ENCODE data around the gene FCN1.
A peak's percentile ranks its signal among the peaks of the same experiment; 100 is the strongest.

FCN1 gene

GRCh38 chr9:134870746-134871662, 46.7 kb downstream of the FCN1 start:
- no peaks in the 10 kb centered on the region for H3K79me2 ChIP-seq (ENCODE audit: insufficient read depth, low read length)
- H4K20me1 ChIP-seq (ENCODE audit: low read depth, low read length): no peaks in the 10 kb centered on the region
- H3K27ac ChIP-seq (ENCODE audit: low read depth, low read length): no peak overlapping the region
- no peak for TF ChIP-seq EZH2phosphoT487 (conservative IDR thresholded peaks at IDR 0.05; ENCODE audit: low read length)
- TF ChIP-seq CTCF (IDR thresholded peaks at IDR 0.05; ENCODE audit: insufficient read depth, low read length, poor library complexity, severe bottlenecking): no peak
- no peak overlapping the region for H2AFZ ChIP-seq (ENCODE audit: low read depth, low read length, severe bottlenecking)
- no peaks in the 10 kb centered on the region for H3K27me3 ChIP-seq (ENCODE audit: low read length)
- no peak overlapping the region for H3K4me2 ChIP-seq (ENCODE audit: low read depth, low read length, poor library complexity, severe bottlenecking)
- no peak overlapping the region for H3K4me3 ChIP-seq (ENCODE audit: insufficient read depth, low read length, poor library complexity, severe bottlenecking)
- H3F3A ChIP-seq (ENCODE audit: insufficient read depth): no peaks in the 10 kb centered on the region
- H3K9ac ChIP-seq (ENCODE audit: low read length): no peak overlapping the region
- no peaks in the 10 kb centered on the region for H3K9me2 ChIP-seq (replicated peaks; ENCODE audit: insufficient read depth, low read length)
- no peaks in the 10 kb centered on the region for H3K9me3 ChIP-seq (ENCODE audit: insufficient read depth, low read length)
- peaks cover 2% of the 10 kb centered on the region; the same call in 1 of the 2 replicates for H3K36me3 ChIP-seq (ENCODE audit: low read length)

- Histone ChIP-seq H3K9ac (ENCODE audit: low read length) (no peak overlapping the region), H3K4me3 (ENCODE audit: insufficient read depth, low read length, poor library complexity, severe bottlenecking) (no peak overlapping the region), H3K36me3 (ENCODE audit: low read length) (peaks cover 2% of the 10 kb centered on the region; the same call in 1 of the 2 replicates), H3K27me3 (ENCODE audit: low read length) (no peaks in the 10 kb centered on the region), H3F3A (ENCODE audit: insufficient read depth) (no peaks in the 10 kb centered on the region), H3K9me2 (replicated peaks; ENCODE audit: insufficient read depth, low read length) (no peaks in the 10 kb centered on the region), H4K20me1 (ENCODE audit: low read depth, low read length) (no peaks in the 10 kb centered on the region), H3K4me2 (ENCODE audit: low read depth, low read length, poor library complexity, severe bottlenecking) (no peak overlapping the region), H3K9me3 (ENCODE audit: insufficient read depth, low read length) (no peaks in the 10 kb centered on the region), H3K27ac (ENCODE audit: low read depth, low read length) (no peak overlapping the region), H3K79me2 (ENCODE audit: insufficient read depth, low read length) (no peaks in the 10 kb centered on the region), H2AFZ (ENCODE audit: low read depth, low read length, severe bottlenecking) (no peak overlapping the region)
- TF ChIP-seq EZH2phosphoT487 (conservative IDR thresholded peaks at IDR 0.05; ENCODE audit: low read length) (no peak), CTCF (IDR thresholded peaks at IDR 0.05; ENCODE audit: insufficient read depth, low read length, poor library complexity, severe bottlenecking) (no peak)
These were observed 47.4 kb downstream of the FCN1 start for GRCh38 chr9:134870301-134870694.

GRCh38 chr9:134869554-134870300, 48.0 kb downstream of the FCN1 start:
- Histone ChIP-seq H2AFZ (ENCODE audit: low read depth, low read length, severe bottlenecking) (no peak overlapping the region), H3K9ac (ENCODE audit: low read length) (peak overlapping the region; percentile 14; the same call in 1 of the 2 replicates), H3K4me2 (ENCODE audit: low read depth, low read length, poor library complexity, severe bottlenecking) (peak overlapping the region; percentile 6), H3K9me2 (replicated peaks; ENCODE audit: insufficient read depth, low read length) (no peaks in the 10 kb centered on the region), H3K79me2 (ENCODE audit: insufficient read depth, low read length) (no peaks in the 10 kb centered on the region), H3K36me3 (ENCODE audit: low read length) (peaks cover 2% of the 10 kb centered on the region; the same call in 1 of the 2 replicates), H3K9me3 (ENCODE audit: insufficient read depth, low read length) (no peaks in the 10 kb centered on the region), H3K4me3 (ENCODE audit: insufficient read depth, low read length, poor library complexity, severe bottlenecking) (no peak overlapping the region), H4K20me1 (ENCODE audit: low read depth, low read length) (no peaks in the 10 kb centered on the region), H3F3A (ENCODE audit: insufficient read depth) (no peaks in the 10 kb centered on the region), H3K27me3 (ENCODE audit: low read length) (no peaks in the 10 kb centered on the region), H3K27ac (ENCODE audit: low read depth, low read length) (peak overlapping the region; percentile 19; the same call in 1 of the 2 replicates)
- TF ChIP-seq EZH2phosphoT487 (conservative IDR thresholded peaks at IDR 0.05; ENCODE audit: low read length) (no peak), CTCF (IDR thresholded peaks at IDR 0.05; ENCODE audit: insufficient read depth, low read length, poor library complexity, severe bottlenecking) (no peak)

Measured in SU-DHL-6 (cell line).